Fibroblast of skin of left biceps (primary cell): ENCODE data around the gene PAX7.
"Not testable (repeated sequence)": the region's sequence is repeated elsewhere in the genome, so short reads cannot be mapped to it uniquely, and the experiment has no call there.

Experiments used
- DNase-seq, 2 experiments: peaks; one replicate each; pipeline ENCODE4 v3.0.0-alpha.2; 2013; ENCODE audit warnings: low read depth in 2 of 2

PAX7 gene

GRCh38 chr1:18727956-18728355, 97.3 kb downstream of the PAX7 start:
- no peak for DNase-seq

DNA sequence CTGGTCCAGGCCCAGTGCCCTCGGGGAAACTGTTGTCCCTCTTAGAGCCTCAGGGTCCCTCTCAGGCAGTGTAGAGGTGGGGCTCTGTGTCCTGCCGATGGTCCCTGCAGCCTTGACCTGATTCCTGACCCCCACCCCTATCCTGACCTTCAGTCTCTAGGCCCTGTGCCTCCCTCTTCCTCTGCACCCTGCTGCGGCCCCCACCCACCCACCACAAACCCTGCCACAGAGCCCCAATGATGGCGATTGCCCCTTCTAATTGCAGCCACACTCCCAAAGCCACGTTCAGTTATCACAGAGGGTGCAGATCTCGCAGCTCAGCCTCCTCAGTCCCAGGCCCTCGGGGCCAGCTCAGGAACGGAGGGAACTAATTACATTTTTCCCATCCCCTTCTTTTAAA, 99.7 kb downstream of the PAX7 start:
- DNase-seq, result no peak

DNA sequence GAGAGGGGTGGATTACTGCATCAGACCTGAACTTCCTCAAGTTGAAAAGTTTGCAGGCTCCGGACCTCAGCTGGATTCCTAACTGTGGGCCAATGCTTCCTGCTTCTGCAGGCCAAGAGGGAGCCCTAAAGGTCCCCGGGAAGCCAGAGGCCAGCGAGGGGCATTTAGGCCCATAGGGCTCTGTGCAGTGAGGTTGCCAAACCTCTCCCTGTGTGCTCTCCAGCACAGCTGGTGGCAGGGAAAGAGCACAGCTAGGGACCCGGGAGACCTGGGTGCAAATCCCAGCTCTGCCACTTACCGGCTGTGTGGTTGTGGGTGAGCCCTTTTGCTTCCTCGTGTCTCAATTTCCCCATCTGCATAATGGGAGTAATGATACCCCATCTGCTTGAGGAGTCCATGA, 100.5 kb downstream of the PAX7 start:
- no peak for DNase-seq

DNA sequence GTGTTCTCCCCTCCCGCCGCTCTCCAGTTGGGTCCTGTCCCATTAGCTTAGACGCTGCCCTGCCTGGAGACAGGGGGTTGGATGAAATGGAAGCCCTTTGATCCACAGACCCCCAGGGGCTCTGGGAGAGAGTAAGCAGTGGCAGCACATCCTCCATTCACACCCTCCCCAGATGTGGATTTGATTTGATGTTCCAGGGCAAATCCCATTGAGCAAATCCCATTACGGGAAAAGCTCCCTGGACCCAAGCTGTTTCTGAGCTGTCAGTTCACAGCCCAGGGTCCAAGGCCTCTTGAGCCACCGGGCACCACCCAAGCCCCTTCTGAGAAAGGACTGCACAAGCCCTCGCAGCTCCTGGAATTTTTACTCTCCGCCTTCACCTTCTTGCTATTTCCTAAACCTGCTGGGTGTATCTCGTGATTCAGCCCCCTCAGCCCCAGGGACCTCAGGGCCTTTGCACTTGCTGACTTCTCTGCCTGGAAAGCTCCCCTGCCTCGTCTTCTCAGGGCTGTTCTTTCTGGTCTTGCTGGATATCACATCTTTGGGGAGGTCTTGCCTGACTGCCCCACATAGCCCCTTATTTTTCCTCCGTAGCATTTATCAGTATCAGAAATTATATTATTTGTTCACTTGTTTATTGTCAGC, 101.1 kb downstream of the PAX7 start:
- DNase-seq, result no peak

GRCh38 chr1:18732686-18733085, 102.0 kb downstream of the PAX7 start:
- no peak for DNase-seq

- DNase-seq, result no peak
Measured at GRCh38 chr1:18734001-18734400, 103.4 kb downstream of the PAX7 start.

DNA sequence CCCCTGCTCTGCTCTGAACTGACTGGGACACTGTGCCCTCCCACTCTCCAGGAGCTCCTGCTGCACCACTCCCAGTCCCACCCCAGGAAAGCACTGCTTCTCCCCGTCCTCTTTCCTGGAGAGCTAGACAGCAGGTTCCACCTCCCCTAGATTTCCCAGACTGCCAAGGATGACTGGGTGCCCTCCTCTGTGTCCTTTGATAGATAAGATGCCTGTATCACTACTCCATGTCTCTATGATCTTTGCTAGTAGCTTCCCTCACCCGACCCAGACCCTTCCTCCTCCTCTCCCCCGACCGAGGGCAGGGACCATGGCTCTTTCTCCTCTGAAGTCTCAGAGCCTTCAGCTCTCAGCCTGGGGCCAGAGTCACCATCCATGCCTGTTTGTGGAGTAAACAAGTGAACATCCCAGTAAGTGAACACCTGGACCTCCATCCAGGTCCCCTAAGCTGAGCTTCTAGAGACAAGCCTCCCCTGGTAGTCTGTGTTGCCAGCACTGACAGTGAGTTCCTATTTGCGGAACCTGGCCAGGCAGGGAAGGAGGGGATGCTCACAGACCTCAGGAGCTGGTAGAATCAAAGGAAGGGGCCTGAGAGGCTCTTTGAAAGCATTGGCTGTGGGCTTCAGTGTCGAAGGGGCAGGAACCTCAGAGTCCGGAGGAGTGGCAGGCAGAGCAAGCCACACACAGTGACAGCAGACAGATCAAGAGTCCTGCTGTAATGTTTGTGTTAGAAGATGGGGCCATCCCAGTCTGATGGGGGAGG, 104.0 kb downstream of the PAX7 start:
- DNase-seq, result no peak

- DNase-seq, result no peak
Measured at GRCh38 chr1:18735224-18735997, 104.8 kb downstream of the PAX7 start.

GRCh38 chr1:18736958-18737357, 106.3 kb downstream of the PAX7 start:
- DNase-seq, result no peak

DNA sequence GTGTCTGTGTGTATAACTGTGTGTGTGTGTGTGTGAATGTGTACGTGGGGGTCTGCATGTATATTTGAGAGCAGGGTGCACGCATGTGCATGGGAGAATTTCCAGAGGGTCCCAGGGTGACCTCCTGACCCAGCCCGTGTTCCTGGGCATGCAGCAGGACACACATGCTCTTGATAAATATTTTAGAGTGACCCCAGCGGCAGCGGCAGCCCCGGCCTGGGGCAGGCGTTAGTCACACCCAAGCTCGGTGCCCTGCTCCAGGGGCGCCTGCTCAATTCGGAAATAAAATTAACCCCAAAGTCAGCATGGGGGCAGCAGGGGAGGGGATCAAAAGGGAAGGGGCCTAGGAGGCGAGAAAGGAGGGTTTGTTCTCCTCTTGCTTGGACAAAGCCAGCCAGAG, 107.5 kb downstream of the PAX7 start:
- no peak for DNase-seq

- DNase-seq, result no peak
Measured at GRCh38 chr1:18738617-18739016, 108.0 kb downstream of the PAX7 start.

DNA sequence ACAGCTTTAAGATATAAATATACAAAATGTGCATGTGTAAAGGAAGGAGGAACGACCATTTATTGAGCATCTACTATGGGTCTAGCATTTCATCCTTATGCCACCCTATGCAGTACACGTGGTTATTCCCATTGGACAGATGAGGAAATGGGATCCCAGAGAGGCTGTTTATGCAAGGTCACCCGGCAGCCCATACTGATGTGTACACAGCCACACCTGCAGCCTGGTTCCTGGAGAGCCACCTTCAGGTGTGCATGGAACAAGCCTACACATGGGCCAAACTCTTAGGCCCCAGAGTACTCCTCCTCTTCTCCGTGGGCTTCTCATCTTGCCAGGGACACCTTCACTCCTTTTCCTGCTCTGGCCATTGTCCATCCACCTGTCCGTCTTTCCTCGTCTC, 108.8 kb downstream of the PAX7 start:
- DNase-seq, result no peak

- no peak for DNase-seq
Measured at GRCh38 chr1:18739897-18740296, 109.3 kb downstream of the PAX7 start.

DNA sequence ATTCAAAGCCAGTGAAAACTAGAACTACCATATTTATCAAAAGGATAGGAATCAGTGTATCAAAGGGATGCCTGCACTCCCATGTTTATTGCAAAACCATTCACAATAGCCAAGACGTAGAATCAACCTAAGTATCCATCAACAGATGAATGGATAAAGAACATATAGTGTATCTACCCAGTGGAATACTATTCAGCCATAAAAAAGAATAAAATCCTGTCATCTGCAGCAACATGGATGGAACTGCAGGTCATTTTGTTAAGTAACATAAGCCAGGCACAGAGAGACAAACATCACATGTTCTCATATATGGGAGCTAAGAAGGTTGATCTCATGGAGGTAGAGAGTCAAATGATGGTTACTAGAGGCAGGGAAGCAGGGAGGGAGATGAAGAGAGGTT, 110.0 kb downstream of the PAX7 start:
- DNase-seq, result no peak

- no peak for DNase-seq
Measured at GRCh38 chr1:18743233-18743632, 112.6 kb downstream of the PAX7 start.

GRCh38 chr1:18744381-18744780, 113.7 kb downstream of the PAX7 start:
- not testable (repeated sequence) for DNase-seq

DNA sequence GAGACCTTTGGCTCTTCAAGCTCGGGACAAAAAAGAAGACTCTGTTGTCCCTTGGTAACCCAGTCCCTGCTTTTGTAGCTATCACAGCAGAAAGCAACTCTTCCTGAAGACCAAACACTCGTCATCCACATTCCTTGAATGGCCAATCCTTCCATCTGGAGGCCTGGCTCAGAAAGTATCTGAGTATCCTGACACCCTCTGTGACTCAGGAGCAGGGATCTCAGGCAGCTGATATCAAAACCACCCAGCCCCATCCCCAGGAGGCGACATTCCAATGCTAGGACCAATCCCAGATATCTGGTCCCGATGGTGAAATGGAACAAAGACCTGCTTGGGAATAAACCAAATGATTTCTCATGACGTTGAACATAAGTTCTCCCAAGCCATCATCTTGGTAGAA, 116.3 kb downstream of the PAX7 start:
- DNase-seq, result no peak

- DNase-seq, result no peak
Measured at GRCh38 chr1:18747671-18748070, 117.0 kb downstream of the PAX7 start.

- no peak for DNase-seq
Measured at GRCh38 chr1:18748435-18748834, 117.8 kb downstream of the PAX7 start.

DNA sequence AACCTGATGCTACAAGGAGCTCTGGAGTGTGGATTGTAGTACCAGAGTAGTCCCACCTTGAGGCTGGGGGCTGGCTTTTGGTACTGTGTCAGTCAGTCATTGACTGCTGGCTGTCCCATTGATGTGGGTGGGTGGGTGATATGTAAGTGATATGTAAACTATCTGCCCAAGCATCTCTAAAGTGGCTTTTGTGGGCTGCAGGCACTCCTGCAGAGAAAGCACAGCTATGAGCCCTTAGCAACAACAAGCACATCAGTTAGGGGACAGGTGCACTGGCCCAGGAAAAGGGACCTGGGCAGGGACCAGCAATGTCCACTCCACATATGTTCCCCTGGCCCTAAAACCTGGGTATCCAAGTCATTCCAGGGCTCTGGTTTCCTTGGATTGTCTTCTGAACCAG, 118.9 kb downstream of the PAX7 start:
- no peak for DNase-seq

DNA sequence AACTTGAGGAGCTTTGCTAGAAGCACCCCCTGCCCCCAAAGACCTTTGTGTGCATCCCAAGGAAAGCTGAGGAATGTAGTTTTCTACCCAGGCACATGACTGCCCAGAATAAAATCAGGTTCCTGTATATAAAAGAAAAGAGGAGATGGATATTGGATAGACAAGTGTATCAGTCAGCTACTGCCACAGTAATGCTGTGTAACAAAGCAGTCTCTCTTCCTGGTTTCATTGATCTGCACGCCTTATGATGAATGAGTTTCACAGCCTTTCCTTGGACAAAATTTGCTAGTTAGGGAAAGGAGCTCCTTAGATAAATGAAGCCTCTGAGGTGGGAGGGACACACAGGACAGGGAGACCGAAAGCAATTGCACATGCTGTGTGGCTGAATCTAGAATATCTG, 120.0 kb downstream of the PAX7 start:
- no peak for DNase-seq

- DNase-seq, result no peak
Measured at GRCh38 chr1:18751425-18751824, 120.8 kb downstream of the PAX7 start.

DNA sequence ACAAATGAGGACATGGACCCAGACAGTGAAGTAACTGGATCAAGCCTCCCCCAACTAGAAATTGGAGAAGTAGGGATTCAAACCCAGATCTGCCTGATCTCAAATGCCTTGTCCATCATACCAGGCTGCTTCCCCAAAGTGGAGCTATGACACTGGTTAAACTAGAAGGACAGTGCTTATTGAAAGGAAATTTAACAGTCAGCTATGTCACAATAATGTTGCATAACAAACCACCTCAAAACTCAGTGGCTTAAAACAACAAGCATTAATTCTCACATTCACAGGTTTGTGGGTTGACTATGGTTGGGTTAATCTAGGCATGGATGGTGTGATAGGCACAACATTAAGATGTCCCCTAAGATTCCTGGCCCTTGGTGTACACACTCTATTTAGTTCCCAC, 121.8 kb downstream of the PAX7 start:
- no peak for DNase-seq
